Keratinocyte (primary cell): ENCODE measurements around the gene DIS3L. TPM values are rescaled to one million over a fixed set of nuclear protein-coding genes. Genes with fewer than 3 reads are reported as not detected.
"Not testable (repeated sequence)": the region's sequence is repeated elsewhere in the genome, so short reads cannot be mapped to it uniquely, and the experiment has no call there.

ENCODE experiments used
- DNase-seq: peaks from one replicate; pipeline ENCODE4 v3.0.0-alpha.2; 2011; ENCODE audit warnings: low read depth, missing footprints, low spot score
- FAIRE-seq: peaks from 2 replicates; lab custom pipeline; 2011; peaks lifted over from hg19 to GRCh38; lab: Jason Lieb, UNC
- H2AFZ ChIP-seq: 2 replicates; pipeline ENCODE4 v1.6.0; 2012; ENCODE audit warnings: low read length, control low read depth, inconsistent platforms; ENCODE audit not compliant: control insufficient read depth
- H3K27ac ChIP-seq: 2 replicates; pipeline ENCODE4 v1.5.1; 2011; ENCODE audit warnings: low read length; ENCODE audit not compliant: control insufficient read depth, insufficient read depth
- H3K27me3 ChIP-seq: 3 replicates; pipeline ENCODE4 v1.6.0; 2011; ENCODE audit warnings: low read length; ENCODE audit not compliant: control insufficient read depth, insufficient read depth; ENCODE audit errors: extremely low read depth
- H3K36me3 ChIP-seq, 2 experiments: 2 replicates in 1 of 2; 3 replicates in 1 of 2; pipeline ENCODE4 v1.5.1; 2011; ENCODE audit warnings: low read length in 2 of 2, mild to moderate bottlenecking in 1 of 2; ENCODE audit not compliant: control insufficient read depth in 2 of 2, insufficient read depth in 2 of 2; ENCODE audit errors: extremely low read depth in 1 of 2
- H3K4me1 ChIP-seq: 3 replicates; pipeline ENCODE4 v1.5.1; 2011; ENCODE audit warnings: low read length; ENCODE audit not compliant: control insufficient read depth, insufficient read depth; ENCODE audit errors: extremely low read depth
- H3K4me2 ChIP-seq: 3 replicates; pipeline ENCODE4 v1.6.0; 2011; ENCODE audit warnings: low read depth, low read length; ENCODE audit not compliant: control insufficient read depth, insufficient read depth; ENCODE audit errors: extremely low read depth
- H3K4me3 ChIP-seq, 3 experiments: fragments of 200-600 bp in 1 of 3; sonication (generic) in 1 of 3; 2 replicates in 2 of 3; 3 replicates in 1 of 3; pipeline ENCODE4 v1.5.1; 2011 to 2016; ENCODE audit warnings: low read length in 3 of 3, mild to moderate bottlenecking in 3 of 3, control low read depth in 2 of 3, inconsistent platforms in 1 of 3, low read depth in 1 of 3, mixed read lengths in 1 of 3, mixed run types in 1 of 3, moderate library complexity in 1 of 3; ENCODE audit not compliant: control insufficient read depth in 2 of 3, insufficient read depth in 2 of 3; ENCODE audit errors: extremely low read depth in 1 of 3
- H3K79me2 ChIP-seq: 2 replicates; pipeline ENCODE4 v1.6.0; 2012; ENCODE audit warnings: low read length; ENCODE audit not compliant: control insufficient read depth, insufficient read depth
- H3K9ac ChIP-seq: 3 replicates; pipeline ENCODE4 v1.6.0; 2011; ENCODE audit warnings: low read length; ENCODE audit not compliant: control insufficient read depth, insufficient read depth; ENCODE audit errors: extremely low read depth
- H3K9me1 ChIP-seq: 3 replicates; pipeline ENCODE4 v1.6.0; 2011; ENCODE audit warnings: low read length; ENCODE audit not compliant: control insufficient read depth, insufficient read depth; ENCODE audit errors: extremely low read depth
- H3K9me3 ChIP-seq: 2 replicates; pipeline ENCODE4 v1.5.1; 2012; ENCODE audit warnings: low read depth, low read length; ENCODE audit not compliant: control insufficient read depth
- H4K20me1 ChIP-seq: 3 replicates; pipeline ENCODE4 v1.6.0; 2011; ENCODE audit warnings: low read length; ENCODE audit not compliant: control insufficient read depth, insufficient read depth; ENCODE audit errors: extremely low read depth
- EZH2 ChIP-seq: IDR thresholded peaks from one replicate; pipeline ENCODE4 v1.6.1; 2012; ENCODE audit warnings: inconsistent platforms, mild to moderate bottlenecking, low read length, moderate library complexity
- dilution Hi-C: fragments of 300-500 bp; cut with MboI; formaldehyde crosslinking; loops from one replicate; pipeline ENCODE4 v1.7.0; 2020; ENCODE audit warnings: low sequenced_read_pairs; ENCODE audit not compliant: extremely low pct_ligation_motif_present
- polyA plus RNA-seq, 5 experiments: library from polyadenylated mRNA; depleted of rRNA in 3 of 5; stranded (reverse) in 3 of 5; stranded (forward) in 1 of 5; unstranded in 1 of 5; fragments of >200 nt; gene quantifications; 1 replicate in 1 of 5; 2 replicates in 3 of 5; 3 replicates in 1 of 5; pipeline versions ENCODE4 v1.2.1 to v1.2.3, GENCODE V29; 2011 to 2012; ENCODE audit warnings: missing spikeins in 2 of 5, low read depth in 1 of 5, low replicate concordance in 1 of 5
- TF ChIP-seq, protein P1 (sequence below), 3 experiments: IDR thresholded peaks in 1 of 3; conservative IDR thresholded peaks in 1 of 3; optimal IDR thresholded peaks in 1 of 3; 2 replicates in 2 of 3; 3 replicates in 1 of 3; pipeline versions ENCODE3 to v1.5.1; 2011; ENCODE audit warnings: low read length in 3 of 3, mild to moderate bottlenecking in 3 of 3, moderate library complexity in 2 of 3, control low read depth in 1 of 3, inconsistent platforms in 1 of 3; ENCODE audit not compliant: insufficient read depth in 2 of 3; ENCODE audit errors: extremely low read depth in 1 of 3

The DIS3L gene
- polyA plus RNA-seq, 1 donor (not counting 4 experiments of a cell fraction or from before 2014, with no cell fraction given), result 12.2 TPM

DNA sequence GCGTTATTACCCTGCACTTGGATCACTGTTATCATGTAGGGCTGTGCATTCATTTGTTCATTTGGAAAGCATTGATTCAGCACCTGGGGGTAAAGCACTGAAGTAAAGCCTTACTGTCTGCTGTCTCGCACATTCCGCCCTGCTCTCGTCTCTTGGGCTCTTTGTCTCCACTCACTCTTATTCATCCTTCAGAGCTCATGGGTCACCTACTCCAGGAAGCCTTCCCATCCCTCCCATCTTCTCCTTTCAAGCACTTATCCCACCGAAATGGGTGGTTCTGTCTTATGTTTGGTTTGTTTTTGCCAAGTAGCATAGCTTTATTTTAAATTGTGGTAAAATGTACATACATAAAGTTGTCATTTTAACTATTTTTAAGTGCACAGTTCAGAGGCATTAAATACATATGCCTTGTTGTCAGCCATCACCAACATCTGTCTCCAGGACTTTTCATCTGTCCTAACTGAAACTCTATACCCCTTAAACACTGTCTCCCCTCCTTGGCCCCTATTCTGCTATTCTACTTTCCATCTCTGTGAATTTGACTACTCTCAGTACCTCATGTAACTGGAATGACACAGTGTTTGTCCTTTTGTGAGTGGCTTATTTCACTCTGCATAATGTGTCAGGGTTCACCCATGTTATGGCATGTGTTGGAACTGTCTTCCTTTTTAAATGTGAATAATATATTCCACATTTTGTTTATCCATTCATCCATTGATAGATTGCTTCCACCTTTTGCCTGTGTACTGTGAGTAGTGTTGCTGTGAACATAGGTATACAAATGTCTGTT is 9.3 kb downstream of the DIS3L start:
- no peak for FAIRE-seq
- Histone ChIP-seq H3K9ac (no peak overlapping the region), H3K9me1 (no peaks in the 10 kb centered on the region), H3K27ac (no peak overlapping the region), H3K79me2 (no peaks in the 10 kb centered on the region), H3K4me3 (no peak overlapping the region), H3K36me3 (peaks cover 0 to 7% of the 10 kb centered on the region in 2 experiments), H4K20me1 (no peaks in the 10 kb centered on the region), H3K27me3 (no peaks in the 10 kb centered on the region), H2AFZ (no peak overlapping the region), H3K4me2 (no peak overlapping the region), H3K4me1 (peaks cover 9% of the 10 kb centered on the region), H3K9me3 (no peaks in the 10 kb centered on the region)
- dilution Hi-C loops, result no loop called here
- TF ChIP-seq, protein P1, sequence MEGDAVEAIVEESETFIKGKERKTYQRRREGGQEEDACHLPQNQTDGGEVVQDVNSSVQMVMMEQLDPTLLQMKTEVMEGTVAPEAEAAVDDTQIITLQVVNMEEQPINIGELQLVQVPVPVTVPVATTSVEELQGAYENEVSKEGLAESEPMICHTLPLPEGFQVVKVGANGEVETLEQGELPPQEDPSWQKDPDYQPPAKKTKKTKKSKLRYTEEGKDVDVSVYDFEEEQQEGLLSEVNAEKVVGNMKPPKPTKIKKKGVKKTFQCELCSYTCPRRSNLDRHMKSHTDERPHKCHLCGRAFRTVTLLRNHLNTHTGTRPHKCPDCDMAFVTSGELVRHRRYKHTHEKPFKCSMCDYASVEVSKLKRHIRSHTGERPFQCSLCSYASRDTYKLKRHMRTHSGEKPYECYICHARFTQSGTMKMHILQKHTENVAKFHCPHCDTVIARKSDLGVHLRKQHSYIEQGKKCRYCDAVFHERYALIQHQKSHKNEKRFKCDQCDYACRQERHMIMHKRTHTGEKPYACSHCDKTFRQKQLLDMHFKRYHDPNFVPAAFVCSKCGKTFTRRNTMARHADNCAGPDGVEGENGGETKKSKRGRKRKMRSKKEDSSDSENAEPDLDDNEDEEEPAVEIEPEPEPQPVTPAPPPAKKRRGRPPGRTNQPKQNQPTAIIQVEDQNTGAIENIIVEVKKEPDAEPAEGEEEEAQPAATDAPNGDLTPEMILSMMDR (optimal IDR thresholded peaks at IDR 0.05 in 1 of 3, IDR thresholded peaks at IDR 0.05 in 1 of 3, conservative IDR thresholded peaks at IDR 0.05 in 1 of 3; ENCODE audit: extremely low read depth in 1 of 3, insufficient read depth in 2 of 3, low read length in 3 of 3), result no peak
- no peak for TF ChIP-seq EZH2
- no peak for DNase-seq

DNA sequence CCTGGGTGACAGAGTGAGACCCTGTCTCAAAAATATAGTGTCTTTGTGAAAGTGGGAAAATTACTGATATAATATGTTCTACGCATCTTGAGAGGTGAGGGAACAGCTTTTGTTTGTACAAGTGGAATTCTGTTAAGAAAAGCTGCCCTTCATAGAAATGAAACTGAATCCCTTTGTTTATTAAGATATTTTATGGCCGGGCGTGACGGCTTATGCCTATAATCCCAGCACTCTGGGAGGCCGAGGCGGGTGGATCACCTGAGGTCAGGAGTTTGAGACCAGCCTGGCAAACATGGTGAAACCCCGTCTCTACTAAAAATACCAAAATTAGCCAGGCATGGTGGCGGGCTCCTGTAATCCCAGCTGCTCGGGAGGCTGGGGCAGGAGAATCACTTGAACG is 11.1 kb downstream of the DIS3L start:
- H3K79me2 ChIP-seq, H2AFZ ChIP-seq, H3K9me3 ChIP-seq, H3K9ac ChIP-seq, H3K9me1 ChIP-seq, H3K27ac ChIP-seq, FAIRE-seq, H4K20me1 ChIP-seq, H3K4me3 ChIP-seq, H3K27me3 ChIP-seq, dilution Hi-C loops, H3K4me1 ChIP-seq, H3K4me2 ChIP-seq, DNase-seq: not testable (repeated sequence)
- H3K36me3 ChIP-seq, result peaks cover 0 to 12% of the 10 kb centered on the region in 2 experiments
